OCI-LY1 (cell line): ENCODE results near the gene GFI1.

Experiments
- CTCF ChIP-seq: fragments of 200-600 bp; sonication (generic), shearing (Covaris generic); IDR thresholded peaks from 2 replicates; pipeline ENCODE4 v1.5.1; 2017; ENCODE audit warnings: mild to moderate bottlenecking, antibody characterized with exemption, low read length, moderate library complexity, mixed read lengths
- EZH2 ChIP-seq: fragments of 200-600 bp; sonication (generic), shearing (Covaris generic); IDR thresholded peaks from 2 replicates; pipeline ENCODE4 v1.8.0; 2017; ENCODE audit warnings: borderline replicate concordance, mixed run types, mild to moderate bottlenecking, antibody characterized with exemption, low read length, moderate library complexity, mixed read lengths

GRCh38 chr1:92503926-92504285 lies 17.2 kb upstream of the GFI1 start:
- TF ChIP-seq CTCF (no peak), EZH2 (no peak)
